Measurements from ENCODE around the gene ANGPTL7. TPM values are rescaled to one million over a fixed set of nuclear protein-coding genes. Genes with fewer than 3 reads are reported as not detected.

ANGPTL7 gene
- total RNA-seq, 1 experiment from 2014 or later: not detected

- TF ChIP-seq, protein P1, sequence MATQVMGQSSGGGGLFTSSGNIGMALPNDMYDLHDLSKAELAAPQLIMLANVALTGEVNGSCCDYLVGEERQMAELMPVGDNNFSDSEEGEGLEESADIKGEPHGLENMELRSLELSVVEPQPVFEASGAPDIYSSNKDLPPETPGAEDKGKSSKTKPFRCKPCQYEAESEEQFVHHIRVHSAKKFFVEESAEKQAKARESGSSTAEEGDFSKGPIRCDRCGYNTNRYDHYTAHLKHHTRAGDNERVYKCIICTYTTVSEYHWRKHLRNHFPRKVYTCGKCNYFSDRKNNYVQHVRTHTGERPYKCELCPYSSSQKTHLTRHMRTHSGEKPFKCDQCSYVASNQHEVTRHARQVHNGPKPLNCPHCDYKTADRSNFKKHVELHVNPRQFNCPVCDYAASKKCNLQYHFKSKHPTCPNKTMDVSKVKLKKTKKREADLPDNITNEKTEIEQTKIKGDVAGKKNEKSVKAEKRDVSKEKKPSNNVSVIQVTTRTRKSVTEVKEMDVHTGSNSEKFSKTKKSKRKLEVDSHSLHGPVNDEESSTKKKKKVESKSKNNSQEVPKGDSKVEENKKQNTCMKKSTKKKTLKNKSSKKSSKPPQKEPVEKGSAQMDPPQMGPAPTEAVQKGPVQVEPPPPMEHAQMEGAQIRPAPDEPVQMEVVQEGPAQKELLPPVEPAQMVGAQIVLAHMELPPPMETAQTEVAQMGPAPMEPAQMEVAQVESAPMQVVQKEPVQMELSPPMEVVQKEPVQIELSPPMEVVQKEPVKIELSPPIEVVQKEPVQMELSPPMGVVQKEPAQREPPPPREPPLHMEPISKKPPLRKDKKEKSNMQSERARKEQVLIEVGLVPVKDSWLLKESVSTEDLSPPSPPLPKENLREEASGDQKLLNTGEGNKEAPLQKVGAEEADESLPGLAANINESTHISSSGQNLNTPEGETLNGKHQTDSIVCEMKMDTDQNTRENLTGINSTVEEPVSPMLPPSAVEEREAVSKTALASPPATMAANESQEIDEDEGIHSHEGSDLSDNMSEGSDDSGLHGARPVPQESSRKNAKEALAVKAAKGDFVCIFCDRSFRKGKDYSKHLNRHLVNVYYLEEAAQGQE (IDR thresholded peaks at IDR 0.05; ENCODE audit: low read depth): no peak
- TF ChIP-seq RAD21 (IDR thresholded peaks at IDR 0.05; ENCODE audit: low read depth): no peak
- no peak for TF ChIP-seq SIN3A (IDR thresholded peaks at IDR 0.05; ENCODE audit: low read depth)
- TF ChIP-seq ZFX (IDR thresholded peaks at IDR 0.05): no peak
- TF ChIP-seq CBX3 (IDR thresholded peaks at IDR 0.05; ENCODE audit: low read depth): no peak
- no peak for TF ChIP-seq POLR2A (IDR thresholded peaks at IDR 0.05; ENCODE audit: borderline replicate concordance, extremely low read depth, insufficient read depth, insufficient read length)
Measured at GRCh38 chr1:11238311-11238710, 49.2 kb downstream of the ANGPTL7 start (continued).

DNA sequence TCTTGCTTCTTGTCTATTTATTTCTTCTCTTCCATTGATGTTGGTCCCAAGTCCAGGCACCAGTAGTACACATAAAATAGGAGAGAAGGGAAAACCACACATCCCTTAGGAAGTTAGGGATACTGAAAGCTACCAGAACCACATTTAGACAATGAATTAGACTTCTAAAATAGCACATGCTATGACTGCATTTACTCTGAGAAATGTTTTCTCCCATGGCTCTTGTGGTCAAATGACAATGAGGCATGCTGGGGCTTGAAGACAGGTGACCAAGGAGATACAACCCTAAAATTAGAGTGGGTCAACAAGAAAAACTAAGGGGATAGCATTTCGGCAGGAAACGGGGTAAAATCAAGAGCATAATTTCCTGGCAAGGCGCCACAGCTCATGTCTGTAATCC is 56.1 kb downstream of the ANGPTL7 start:
- H3K36me3 ChIP-seq (ENCODE audit: control insufficient read depth in 1 of 2, insufficient read depth in 2 of 2, low read length in 2 of 2): peaks cover 31 to 37% of the 10 kb centered on the region in 2 experiments; a peak in 3 of 4 replicates
- POLR2A ChIA-PET: interaction anchor here (1.0 kb wide), 1 partner anchor 10 kb away, joined by 3 read pairs; no protein-coding TSS in a partner anchor
- RAD21 ChIA-PET (ENCODE audit: low non-redundant PET in 1 of 2, low total read pairs in 2 of 2, uncharacterized antibody in 2 of 2, unreplicated experiment in 2 of 2): no interaction called here

More for the DNA sequence above, 56.1 kb downstream of the ANGPTL7 start:
- no peaks in the 10 kb centered on the region for H4K20me1 ChIP-seq (ENCODE audit: insufficient read depth)
- H3K79me2 ChIP-seq (ENCODE audit: insufficient read depth, low read length): no peaks in the 10 kb centered on the region
- no peak for ATAC-seq
- no peak overlapping the region for H3K27ac ChIP-seq (ENCODE audit: low read depth, low read length)
- CTCF ChIA-PET: interaction anchor here (0.7 kb wide), 1 partner anchor 400 kb away, joined by 4 read pairs; no protein-coding TSS in a partner anchor
- intact Hi-C loops (cut with micrococcal nuclease): no loop called here
- H3K4me1 ChIP-seq (ENCODE audit: control insufficient read depth in 1 of 2, insufficient read depth in 2 of 2, low read length in 2 of 2): no peaks in the 10 kb centered on the region; a peak in 1 of 4 replicates
- H3K27me3 ChIP-seq (ENCODE audit: insufficient read depth, low read length): no peaks in the 10 kb centered on the region
- H3K9me2 ChIP-seq (ENCODE audit: insufficient read depth): no peaks in the 10 kb centered on the region
- TF ChIP-seq FOSL1 (IDR thresholded peaks at IDR 0.05; ENCODE audit: low read depth) (no peak), RAD21 (IDR thresholded peaks at IDR 0.05; ENCODE audit: low read depth) (no peak), SRF (IDR thresholded peaks at IDR 0.05; ENCODE audit: low read depth) (no peak), EZH2 (IDR thresholded peaks at IDR 0.05) (no peak), JUND (IDR thresholded peaks at IDR 0.05) (no peak)
- no peak overlapping the region for H3K9ac ChIP-seq (ENCODE audit: low read length)
- DNase-seq (ENCODE audit: low read depth, low spot score): no peak
- H3K4me3 ChIP-seq (replicated peaks in 1 of 2; ENCODE audit: low read depth in 1 of 2, low read length in 2 of 2): no peak overlapping the region
- no peak overlapping the region for H2AFZ ChIP-seq (ENCODE audit: low read depth, low read length, poor library complexity, severe bottlenecking)
- H3K9me3 ChIP-seq (ENCODE audit: control insufficient read depth in 1 of 2, insufficient read depth in 1 of 2, low read depth in 1 of 2, low read length in 2 of 2): no peaks in the 10 kb centered on the region
- no peak overlapping the region for H3K4me2 ChIP-seq (ENCODE audit: low read length)
- no TSS peak for BruUV-seq (replicated peaks)

Other genes with a start within 250 kb of the ANGPTL7 start
- gene TARDBP, start 176.7 kb upstream of the ANGPTL7 start, total RNA-seq (2021; ENCODE audit: unreplicated experiment): 155 TPM
- gene MASP2, start 142.1 kb upstream of the ANGPTL7 start, total RNA-seq (2021; ENCODE audit: unreplicated experiment): 0.25 TPM
- 150 TPM for gene SRM, start 129.3 kb upstream of the ANGPTL7 start, total RNA-seq (2021; ENCODE audit: unreplicated experiment)
- 80.7 TPM for gene EXOSC10, start 89.5 kb upstream of the ANGPTL7 start, total RNA-seq (2021; ENCODE audit: unreplicated experiment)
- 42.2 TPM for gene MTOR, start 73.2 kb downstream of the ANGPTL7 start, total RNA-seq (2021; ENCODE audit: unreplicated experiment)
- gene UBIAD1, start 83.8 kb downstream of the ANGPTL7 start, total RNA-seq (2021; ENCODE audit: unreplicated experiment): 17.2 TPM